Stimulated activated CD4-positive, alpha-beta T cell treated with anti-CD3 and anti-CD28 coated beads, Interleukin-4, amount 100 ng/mL, for 24 hours (primary cell): ENCODE data around the gene CLHC1.
"Not testable (repeated sequence)": the region's sequence is repeated elsewhere in the genome, so short reads cannot be mapped to it uniquely, and the experiment has no call there.

Source experiments
- DNase-seq: peaks from one replicate; pipeline ENCODE4 v3.0.0-alpha.2; 2020

Gene CLHC1

GRCh38 chr2:55133467-55134315 is 98.4 kb downstream of the CLHC1 start:
- peak; percentile 57 for DNase-seq

GRCh38 chr2:55130849-55131248 is 101.2 kb downstream of the CLHC1 start:
- DNase-seq = no peak

GRCh38 chr2:55126643-55127042 is 105.5 kb downstream of the CLHC1 start:
- not testable (repeated sequence) for DNase-seq
